Measurements from ENCODE around the gene CCHCR1.
"Not testable (repeated sequence)": the region's sequence is repeated elsewhere in the genome, so short reads cannot be mapped to it uniquely, and the experiment has no call there.

Gene CCHCR1, protein sequence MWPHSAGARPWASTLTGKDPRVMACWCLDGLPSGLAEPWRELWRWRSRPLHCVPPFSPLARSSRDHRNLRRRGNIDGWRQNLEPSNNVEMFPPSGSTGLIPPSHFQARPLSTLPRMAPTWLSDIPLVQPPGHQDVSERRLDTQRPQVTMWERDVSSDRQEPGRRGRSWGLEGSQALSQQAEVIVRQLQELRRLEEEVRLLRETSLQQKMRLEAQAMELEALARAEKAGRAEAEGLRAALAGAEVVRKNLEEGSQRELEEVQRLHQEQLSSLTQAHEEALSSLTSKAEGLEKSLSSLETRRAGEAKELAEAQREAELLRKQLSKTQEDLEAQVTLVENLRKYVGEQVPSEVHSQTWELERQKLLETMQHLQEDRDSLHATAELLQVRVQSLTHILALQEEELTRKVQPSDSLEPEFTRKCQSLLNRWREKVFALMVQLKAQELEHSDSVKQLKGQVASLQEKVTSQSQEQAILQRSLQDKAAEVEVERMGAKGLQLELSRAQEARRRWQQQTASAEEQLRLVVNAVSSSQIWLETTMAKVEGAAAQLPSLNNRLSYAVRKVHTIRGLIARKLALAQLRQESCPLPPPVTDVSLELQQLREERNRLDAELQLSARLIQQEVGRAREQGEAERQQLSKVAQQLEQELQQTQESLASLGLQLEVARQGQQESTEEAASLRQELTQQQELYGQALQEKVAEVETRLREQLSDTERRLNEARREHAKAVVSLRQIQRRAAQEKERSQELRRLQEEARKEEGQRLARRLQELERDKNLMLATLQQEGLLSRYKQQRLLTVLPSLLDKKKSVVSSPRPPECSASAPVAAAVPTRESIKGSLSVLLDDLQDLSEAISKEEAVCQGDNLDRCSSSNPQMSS

DNA sequence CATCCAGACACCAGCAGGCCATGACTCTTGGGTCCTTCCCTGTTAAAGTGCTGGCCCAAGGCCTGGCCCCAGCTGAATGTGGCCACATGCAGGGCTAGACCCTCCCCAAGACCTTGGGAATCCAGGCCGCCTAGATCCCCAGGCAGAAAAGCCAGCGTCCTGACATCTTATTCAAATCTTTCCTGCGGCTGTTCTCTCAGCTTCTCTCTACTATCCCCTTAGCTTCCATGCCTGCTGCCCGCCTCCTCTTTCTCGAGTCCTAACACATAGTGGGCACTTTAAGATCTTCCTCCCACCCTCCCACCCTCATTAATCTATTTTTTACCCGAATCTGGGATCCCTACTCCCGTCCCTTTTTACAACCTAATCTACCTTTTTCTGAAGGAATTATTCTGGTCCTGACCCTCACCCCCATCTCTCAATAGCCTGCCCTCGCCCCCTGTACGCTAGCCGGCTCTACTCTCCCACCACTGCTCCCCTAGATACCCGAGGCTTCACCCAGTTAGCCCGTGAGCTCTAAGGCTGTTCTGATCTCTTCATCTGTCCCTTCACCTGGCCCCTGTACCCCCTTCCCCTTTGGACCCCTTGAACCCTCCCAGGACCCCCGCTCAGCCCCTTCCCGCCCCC lies at the start of gene CCHCR1:
Gene CCHCR1, minus strand, starts transcription at position 290 of the 627 bp plus-strand sequence. Its CDS starts 202 bp downstream, at position 88.
- TF ChIP-seq CTBP1 (IDR thresholded peaks at IDR 0.05; ENCODE audit: borderline replicate concordance) (no peak), FOXK2 (IDR thresholded peaks at IDR 0.05) (no peak), HDGF (IDR thresholded peaks at IDR 0.05; ENCODE audit: borderline replicate concordance) (no peak), NFRKB (IDR thresholded peaks at IDR 0.05) (no peak), FOXA1 (IDR thresholded peaks at IDR 0.05) (no peak), SP1 (IDR thresholded peaks at IDR 0.05) (no peak), ELF4 (IDR thresholded peaks at IDR 0.05) (no peak), SUZ12 (IDR thresholded peaks at IDR 0.05) (no peak), TARDBP (IDR thresholded peaks at IDR 0.05) (no peak), ZNF384 (IDR thresholded peaks at IDR 0.05) (no peak), LEF1 (IDR thresholded peaks at IDR 0.05; ENCODE audit: borderline replicate concordance) (no peak), FOXM1 (IDR thresholded peaks at IDR 0.05; ENCODE audit: borderline replicate concordance) (no peak), ARNT (IDR thresholded peaks at IDR 0.05) (no peak)
- TF ChIP-seq, protein P1, sequence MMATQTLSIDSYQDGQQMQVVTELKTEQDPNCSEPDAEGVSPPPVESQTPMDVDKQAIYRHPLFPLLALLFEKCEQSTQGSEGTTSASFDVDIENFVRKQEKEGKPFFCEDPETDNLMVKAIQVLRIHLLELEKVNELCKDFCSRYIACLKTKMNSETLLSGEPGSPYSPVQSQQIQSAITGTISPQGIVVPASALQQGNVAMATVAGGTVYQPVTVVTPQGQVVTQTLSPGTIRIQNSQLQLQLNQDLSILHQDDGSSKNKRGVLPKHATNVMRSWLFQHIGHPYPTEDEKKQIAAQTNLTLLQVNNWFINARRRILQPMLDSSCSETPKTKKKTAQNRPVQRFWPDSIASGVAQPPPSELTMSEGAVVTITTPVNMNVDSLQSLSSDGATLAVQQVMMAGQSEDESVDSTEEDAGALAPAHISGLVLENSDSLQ (IDR thresholded peaks at IDR 0.05): no peak
- peak; percentile 20 for DNase-seq (ENCODE audit: extremely low spot score)
- ChIA-PET POLR2A (interaction anchor here (0.9 to 2.4 kb wide), 12 partner anchors 8 to 240 kb away, joined by 3 to 14 read pairs (median 5); partner anchors contain the start of gene PSORS1C2), CTCF (no interaction called here)

DNA sequence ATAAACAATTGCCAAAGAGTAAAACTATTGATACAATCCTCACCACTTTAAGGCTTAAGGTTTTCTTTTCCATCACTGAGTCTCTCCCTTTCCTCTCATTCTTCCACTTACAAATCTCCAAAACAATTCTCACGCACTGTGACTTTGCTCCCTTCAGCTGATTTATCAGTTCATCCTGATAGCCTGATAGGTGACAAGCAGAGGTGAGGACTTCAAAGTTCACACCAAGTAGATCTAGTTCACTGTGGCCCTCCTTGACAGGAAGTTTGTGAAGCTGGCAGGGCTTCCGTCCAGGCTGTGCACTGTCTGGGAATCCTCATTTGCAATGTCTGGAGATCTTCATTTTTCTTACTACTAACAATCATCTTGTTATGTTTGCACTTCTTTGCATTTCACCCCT lies 48.0 kb upstream of the CCHCR1 start:
- TF ChIP-seq BHLHE40 (IDR thresholded peaks at IDR 0.05; ENCODE audit: borderline replicate concordance) (no peak), NFRKB (IDR thresholded peaks at IDR 0.05) (no peak), SP1 (IDR thresholded peaks at IDR 0.05) (no peak), SUZ12 (IDR thresholded peaks at IDR 0.05) (no peak)
- no peak for DNase-seq (ENCODE audit: extremely low spot score)
- CTCF ChIA-PET: no interaction called here
- POLR2A ChIA-PET: no interaction called here

DNA sequence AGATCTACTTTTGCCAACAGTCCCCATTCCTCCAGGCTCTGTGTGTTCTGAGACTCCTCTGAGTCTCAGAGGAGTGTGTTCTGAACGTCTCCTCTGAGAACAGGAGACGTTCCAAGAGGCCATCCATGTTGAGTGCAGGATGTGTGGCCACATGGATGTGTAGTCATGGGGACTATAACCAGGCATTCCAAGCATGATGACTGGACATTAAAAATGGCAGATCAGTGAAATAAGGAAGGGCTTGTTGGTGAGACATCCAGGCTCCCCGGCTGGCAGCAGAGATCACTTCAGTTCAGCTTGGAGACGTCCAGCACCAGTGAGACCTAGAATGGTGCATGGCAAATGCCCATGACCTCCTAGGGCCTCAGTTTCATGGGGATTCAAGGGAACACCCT lies 47.1 kb upstream of the CCHCR1 start:
- TF ChIP-seq CTBP1 (IDR thresholded peaks at IDR 0.05; ENCODE audit: borderline replicate concordance) (no peak), ZNF384 (IDR thresholded peaks at IDR 0.05) (no peak), TARDBP (IDR thresholded peaks at IDR 0.05) (no peak), SP1 (IDR thresholded peaks at IDR 0.05) (no peak), LEF1 (IDR thresholded peaks at IDR 0.05; ENCODE audit: borderline replicate concordance) (no peak), L3MBTL2 (conservative IDR thresholded peaks at IDR 0.05) (no peak), FOXM1 (IDR thresholded peaks at IDR 0.05; ENCODE audit: borderline replicate concordance) (no peak)
- TF ChIP-seq, protein P1 (IDR thresholded peaks at IDR 0.05): no peak
- DNase-seq (ENCODE audit: extremely low spot score): no peak
- ChIA-PET CTCF (no interaction called here), POLR2A (interaction anchor here (1.0 kb wide), 1 partner anchor 153 kb away, joined by 4 read pairs; the partner anchor contains the start of gene HLA-B)

DNA sequence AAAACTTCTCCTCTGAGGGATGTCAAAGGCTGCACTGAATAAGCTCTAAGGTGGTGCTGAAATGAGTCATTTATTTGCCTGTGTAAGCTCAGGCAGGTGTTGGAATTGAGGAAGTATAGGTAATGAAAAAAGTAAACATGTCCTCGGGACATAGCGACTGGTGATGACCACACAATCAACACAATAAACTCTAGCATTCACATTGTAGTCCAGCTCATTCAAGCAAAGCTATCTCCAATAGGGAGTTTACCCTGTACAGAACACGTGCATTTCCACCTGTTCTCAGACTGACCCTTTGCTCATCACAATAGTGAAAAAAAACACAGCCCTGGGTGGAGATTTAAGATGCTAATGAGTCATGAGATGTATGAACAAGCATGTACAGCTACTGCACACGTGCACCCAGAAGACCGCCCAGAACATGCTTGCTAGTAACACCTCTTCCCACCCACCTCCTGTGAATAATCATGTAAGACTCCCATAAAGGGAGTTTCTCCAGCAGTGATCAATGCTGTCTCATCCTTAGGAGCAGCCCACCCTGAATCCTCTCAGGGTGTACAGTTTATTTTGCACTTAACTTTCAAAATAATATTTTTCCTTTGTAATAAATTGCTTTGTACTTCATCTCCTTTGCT lies 45.9 kb upstream of the CCHCR1 start:
- POLR2A ChIA-PET: no interaction called here
- TF ChIP-seq LEF1 (IDR thresholded peaks at IDR 0.05; ENCODE audit: borderline replicate concordance) (no peak), L3MBTL2 (conservative IDR thresholded peaks at IDR 0.05) (0 out of 2 replicates have a peak, but pooled peaks have one; percentile 19), FOXA1 (IDR thresholded peaks at IDR 0.05) (no peak), SP1 (IDR thresholded peaks at IDR 0.05) (no peak)
- DNase-seq (ENCODE audit: extremely low spot score): no peak
- CTCF ChIA-PET: interaction anchor here (0.6 to 1.6 kb wide), 4 partner anchors 160 to 674 kb away, joined by 3 to 6 read pairs (median 3); no protein-coding TSS in a partner anchor

DNA sequence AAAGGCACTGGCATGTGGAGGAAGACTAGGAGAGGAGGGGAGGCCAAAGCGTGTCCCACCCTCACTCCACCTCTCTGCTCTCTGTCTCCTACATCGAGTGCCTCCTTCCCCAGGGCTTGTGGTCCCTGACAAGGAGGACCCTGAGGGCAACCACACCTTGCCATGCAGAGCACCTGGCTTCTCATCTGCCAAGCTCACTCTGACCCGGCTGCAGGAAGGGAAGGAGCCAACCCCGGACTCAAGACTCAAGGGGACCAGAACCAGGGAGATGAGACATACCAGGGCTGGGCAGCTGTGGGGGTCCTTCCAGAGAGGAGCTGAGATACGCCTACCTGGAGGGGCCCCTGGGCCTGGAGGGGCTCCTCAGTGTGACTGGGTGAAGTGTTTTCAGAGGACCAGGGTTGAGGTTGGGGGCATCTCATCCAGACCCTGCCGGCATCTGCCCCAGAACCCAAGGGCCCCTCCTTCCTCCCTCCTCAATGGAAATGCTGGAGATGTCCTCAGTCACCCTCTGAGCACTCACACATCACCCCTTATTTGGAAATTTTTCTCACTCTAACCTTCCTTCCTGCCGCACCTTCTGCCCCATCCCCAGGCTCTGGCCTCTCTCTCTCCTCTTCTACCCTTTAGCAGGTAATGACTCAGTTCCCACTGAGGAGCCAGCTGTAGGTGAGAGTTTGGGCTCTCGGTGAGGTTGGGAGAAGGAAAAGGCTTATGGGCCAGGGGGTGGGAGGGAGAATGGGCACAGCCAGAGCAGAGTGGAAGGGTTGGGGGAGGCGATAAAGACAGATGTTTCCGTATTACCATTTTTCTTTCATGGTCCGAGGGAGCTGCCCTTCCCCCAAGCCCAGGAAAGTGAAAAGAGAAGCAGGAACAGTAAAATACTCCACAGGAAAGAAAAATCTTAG lies 44.9 kb upstream of the CCHCR1 start:
- no peak for DNase-seq (ENCODE audit: extremely low spot score)
- CTCF ChIA-PET: interaction anchor here (0.7 to 1.6 kb wide), 2 partner anchors 161 to 164 kb away, joined by 3 to 6 read pairs; no protein-coding TSS in a partner anchor
- POLR2A ChIA-PET: no interaction called here
- no peak for TF ChIP-seq L3MBTL2 (conservative IDR thresholded peaks at IDR 0.05)
- no peak for TF ChIP-seq BHLHE40 (IDR thresholded peaks at IDR 0.05; ENCODE audit: borderline replicate concordance)
- no peak for TF ChIP-seq FOXK2 (IDR thresholded peaks at IDR 0.05)
- TF ChIP-seq FOXM1 (IDR thresholded peaks at IDR 0.05; ENCODE audit: borderline replicate concordance): no peak
- TF ChIP-seq NFRKB (IDR thresholded peaks at IDR 0.05): no peak
- TF ChIP-seq SP1 (IDR thresholded peaks at IDR 0.05): no peak
- TF ChIP-seq FOXA1 (IDR thresholded peaks at IDR 0.05): no peak
- TF ChIP-seq HDGF (IDR thresholded peaks at IDR 0.05; ENCODE audit: borderline replicate concordance): no peak
- no peak for TF ChIP-seq ZNF384 (IDR thresholded peaks at IDR 0.05)
- TF ChIP-seq SUZ12 (IDR thresholded peaks at IDR 0.05): no peak
- TF ChIP-seq LEF1 (IDR thresholded peaks at IDR 0.05; ENCODE audit: borderline replicate concordance): no peak
- no peak for TF ChIP-seq CTBP1 (IDR thresholded peaks at IDR 0.05; ENCODE audit: borderline replicate concordance)
- no peak for TF ChIP-seq TARDBP (IDR thresholded peaks at IDR 0.05)
- no peak for TF ChIP-seq ELF4 (IDR thresholded peaks at IDR 0.05)
- TF ChIP-seq, protein P1 (IDR thresholded peaks at IDR 0.05): no peak
- TF ChIP-seq ARNT (IDR thresholded peaks at IDR 0.05): no peak

DNA sequence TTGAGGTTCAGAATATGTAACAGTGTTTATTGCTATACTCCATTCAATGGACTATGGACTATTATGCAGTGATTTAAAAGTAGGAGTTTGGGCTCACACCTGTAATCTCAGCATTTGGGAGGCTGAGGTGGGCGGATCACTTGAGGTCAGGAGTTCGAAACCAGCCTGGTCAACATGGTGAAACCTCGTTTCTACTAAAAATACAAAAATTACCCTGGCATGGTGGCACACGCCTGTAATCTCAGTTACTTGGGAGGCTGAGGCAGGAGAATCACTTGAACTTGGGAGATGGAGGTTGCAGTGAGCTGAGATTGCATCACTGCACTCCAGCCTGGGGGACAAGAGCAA lies 41.5 kb upstream of the CCHCR1 start:
- POLR2A ChIA-PET; CTCF ChIA-PET; DNase-seq (ENCODE audit: extremely low spot score): not testable (repeated sequence)

All from HEK293T (cell line).